ENCODE measurements around the gene APOF. TPM values are rescaled to one million over a fixed set of nuclear protein-coding genes. Genes with fewer than 3 reads are reported as not detected.

Gene APOF
- total RNA-seq, 1 donor, result not detected

DNA sequence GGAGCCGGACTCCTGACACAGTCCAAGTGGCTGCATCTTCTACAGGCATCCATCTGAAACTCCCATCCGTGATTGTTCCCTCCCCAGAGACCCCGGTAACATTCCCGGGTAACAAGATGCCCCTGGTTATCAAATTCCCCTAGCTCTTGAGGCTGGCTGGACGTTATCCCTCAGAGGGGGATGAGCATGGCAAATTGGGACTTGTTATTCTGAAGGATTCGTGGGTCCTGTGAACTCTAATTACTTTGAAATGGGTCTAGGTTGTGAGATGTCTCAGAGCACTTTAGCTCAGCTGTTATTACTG, 28.2 kb downstream of the APOF start:
- Histone ChIP-seq H3K4me1 (ENCODE audit: insufficient read depth, low read length) (peaks cover 18% of the 10 kb centered on the region), H3K9me3 (ENCODE audit: low read depth, low read length) (no peaks in the 10 kb centered on the region), H4K20me1 (ENCODE audit: insufficient read depth, low read length) (no peaks in the 10 kb centered on the region), H2AFZ (ENCODE audit: low read length) (peak overlapping the region; percentile 95), H3K27me3 (ENCODE audit: insufficient read depth, low read length) (no peaks in the 10 kb centered on the region), H3K36me3 (ENCODE audit: insufficient read depth, low read length) (no peaks in the 10 kb centered on the region), H3K4me3 (ENCODE audit: insufficient read depth, low read length) (peak overlapping the region; percentile 77), H3K79me2 (ENCODE audit: insufficient read depth, low read length) (peaks cover 2% of the 10 kb centered on the region), H3K27ac (ENCODE audit: low read depth, low read length) (peak overlapping the region; percentile 100), H3K4me2 (ENCODE audit: insufficient read depth, low read length) (peak overlapping the region; percentile 96)
- DNase-seq (ENCODE audit: insufficient read length, low spot score, missing footprints), result no peak
- TF ChIP-seq, protein P1, sequence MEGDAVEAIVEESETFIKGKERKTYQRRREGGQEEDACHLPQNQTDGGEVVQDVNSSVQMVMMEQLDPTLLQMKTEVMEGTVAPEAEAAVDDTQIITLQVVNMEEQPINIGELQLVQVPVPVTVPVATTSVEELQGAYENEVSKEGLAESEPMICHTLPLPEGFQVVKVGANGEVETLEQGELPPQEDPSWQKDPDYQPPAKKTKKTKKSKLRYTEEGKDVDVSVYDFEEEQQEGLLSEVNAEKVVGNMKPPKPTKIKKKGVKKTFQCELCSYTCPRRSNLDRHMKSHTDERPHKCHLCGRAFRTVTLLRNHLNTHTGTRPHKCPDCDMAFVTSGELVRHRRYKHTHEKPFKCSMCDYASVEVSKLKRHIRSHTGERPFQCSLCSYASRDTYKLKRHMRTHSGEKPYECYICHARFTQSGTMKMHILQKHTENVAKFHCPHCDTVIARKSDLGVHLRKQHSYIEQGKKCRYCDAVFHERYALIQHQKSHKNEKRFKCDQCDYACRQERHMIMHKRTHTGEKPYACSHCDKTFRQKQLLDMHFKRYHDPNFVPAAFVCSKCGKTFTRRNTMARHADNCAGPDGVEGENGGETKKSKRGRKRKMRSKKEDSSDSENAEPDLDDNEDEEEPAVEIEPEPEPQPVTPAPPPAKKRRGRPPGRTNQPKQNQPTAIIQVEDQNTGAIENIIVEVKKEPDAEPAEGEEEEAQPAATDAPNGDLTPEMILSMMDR (IDR thresholded peaks at IDR 0.05; ENCODE audit: extremely low read depth, low read depth, low read length), result no peak

DNA sequence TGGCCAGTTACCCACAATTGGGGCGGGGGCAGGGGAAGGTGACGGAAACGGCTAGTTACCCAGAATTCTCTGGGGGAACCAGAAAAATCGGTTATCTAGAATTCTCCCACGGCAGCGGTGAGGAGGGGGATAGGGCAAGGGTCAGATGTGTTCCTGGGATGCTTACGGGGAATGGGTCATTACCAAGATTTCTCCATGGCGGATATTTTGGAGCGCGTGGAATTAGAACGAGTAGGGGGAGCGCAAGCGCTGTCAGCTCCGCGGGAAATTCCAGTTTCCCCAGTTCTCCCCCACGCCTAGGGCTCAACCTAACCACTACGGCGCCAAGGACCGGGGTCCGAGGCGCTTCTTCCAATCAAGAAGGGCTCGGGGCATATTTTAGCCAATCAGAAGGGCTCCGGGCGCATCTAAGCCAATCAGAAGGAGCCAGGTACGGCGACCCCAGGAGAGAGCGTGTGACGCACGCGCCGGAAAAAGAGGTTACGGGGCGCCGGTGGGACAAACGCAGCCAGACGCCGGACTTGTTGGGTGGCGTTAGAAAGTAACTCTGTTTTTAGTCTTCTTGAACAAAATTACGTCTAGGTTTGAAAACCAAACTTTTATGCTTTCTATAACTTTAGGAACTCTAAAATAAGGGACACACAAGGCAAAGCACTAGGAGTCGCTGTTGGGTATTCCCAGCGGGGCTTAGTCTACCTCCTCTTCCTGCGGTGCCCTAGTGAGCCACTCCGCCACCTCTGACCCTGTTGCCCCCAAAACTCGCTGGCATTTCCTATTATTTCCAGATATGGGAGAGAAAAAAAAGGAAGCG, 28.8 kb downstream of the APOF start, which contains the start of gene PAN2:
PAN2 (minus strand) TSS at position 322 of the 811 bp plus-strand sequence. CDS start 906 bp downstream, outside the sequence.
- H3K4me1 ChIP-seq (ENCODE audit: insufficient read depth, low read length), result peaks cover 18% of the 10 kb centered on the region
- peak within 1 kb of the TSS; percentile 95 for H2AFZ ChIP-seq (ENCODE audit: low read length)
- peak within 1 kb of the TSS; percentile 96 for H3K4me2 ChIP-seq (ENCODE audit: insufficient read depth, low read length)
- no peaks in the 10 kb centered on the region for H4K20me1 ChIP-seq (ENCODE audit: insufficient read depth, low read length)
- DNase-seq (ENCODE audit: insufficient read length, low spot score, missing footprints), result peak; percentile 99
- no peaks in the 10 kb centered on the region for H3K9me3 ChIP-seq (ENCODE audit: low read depth, low read length)
- TF ChIP-seq, protein P1 (IDR thresholded peaks at IDR 0.05; ENCODE audit: extremely low read depth, low read depth, low read length), result peak; percentile 79
- H3K36me3 ChIP-seq (ENCODE audit: insufficient read depth, low read length), result no peaks in the 10 kb centered on the region
- H3K27me3 ChIP-seq (ENCODE audit: insufficient read depth, low read length), result no peaks in the 10 kb centered on the region
- peak within 1 kb of the TSS; percentile 77 for H3K4me3 ChIP-seq (ENCODE audit: insufficient read depth, low read length)
- peaks cover 2% of the 10 kb centered on the region for H3K79me2 ChIP-seq (ENCODE audit: insufficient read depth, low read length)
- H3K27ac ChIP-seq (ENCODE audit: low read depth, low read length), result peak within 1 kb of the TSS; percentile 100

GRCh38 chr12:56333197-56333678, 29.4 kb downstream of the APOF start:
- H3K4me3 ChIP-seq (ENCODE audit: insufficient read depth, low read length), result peak overlapping the region; percentile 77
- no peaks in the 10 kb centered on the region for H3K9me3 ChIP-seq (ENCODE audit: low read depth, low read length)
- no peaks in the 10 kb centered on the region for H3K27me3 ChIP-seq (ENCODE audit: insufficient read depth, low read length)
- H4K20me1 ChIP-seq (ENCODE audit: insufficient read depth, low read length), result no peaks in the 10 kb centered on the region
- peak; percentile 75 for DNase-seq (ENCODE audit: insufficient read length, low spot score, missing footprints)
- peaks cover 2% of the 10 kb centered on the region for H3K79me2 ChIP-seq (ENCODE audit: insufficient read depth, low read length)
- TF ChIP-seq, protein P1 (IDR thresholded peaks at IDR 0.05; ENCODE audit: extremely low read depth, low read depth, low read length), result no peak
- H3K4me1 ChIP-seq (ENCODE audit: insufficient read depth, low read length), result peaks cover 18% of the 10 kb centered on the region
- H3K36me3 ChIP-seq (ENCODE audit: insufficient read depth, low read length), result no peaks in the 10 kb centered on the region
- peak overlapping the region; percentile 95 for H2AFZ ChIP-seq (ENCODE audit: low read length)
- H3K27ac ChIP-seq (ENCODE audit: low read depth, low read length), result peak overlapping the region; percentile 100
- H3K4me2 ChIP-seq (ENCODE audit: insufficient read depth, low read length), result peak overlapping the region; percentile 96

GRCh38 chr12:56332512-56333196, 30.0 kb downstream of the APOF start:
- peak overlapping the region; percentile 96 for H3K4me2 ChIP-seq (ENCODE audit: insufficient read depth, low read length)
- H3K27ac ChIP-seq (ENCODE audit: low read depth, low read length), result peak overlapping the region; percentile 100
- DNase-seq (ENCODE audit: insufficient read length, low spot score, missing footprints), result no peak
- TF ChIP-seq, protein P1 (IDR thresholded peaks at IDR 0.05; ENCODE audit: extremely low read depth, low read depth, low read length), result no peak
- no peaks in the 10 kb centered on the region for H3K9me3 ChIP-seq (ENCODE audit: low read depth, low read length)
- no peaks in the 10 kb centered on the region for H3K27me3 ChIP-seq (ENCODE audit: insufficient read depth, low read length)
- H3K36me3 ChIP-seq (ENCODE audit: insufficient read depth, low read length), result peaks cover 2% of the 10 kb centered on the region
- peaks cover 18% of the 10 kb centered on the region for H3K4me1 ChIP-seq (ENCODE audit: insufficient read depth, low read length)
- peak overlapping the region; percentile 95 for H2AFZ ChIP-seq (ENCODE audit: low read length)
- no peaks in the 10 kb centered on the region for H4K20me1 ChIP-seq (ENCODE audit: insufficient read depth, low read length)
- H3K4me3 ChIP-seq (ENCODE audit: insufficient read depth, low read length), result peak overlapping the region; percentile 77
- H3K79me2 ChIP-seq (ENCODE audit: insufficient read depth, low read length), result peaks cover 2% of the 10 kb centered on the region

Measured in osteoblast (primary cell).